ENCODE measurements around the gene OR14K1. TPM values are rescaled to one million over a fixed set of nuclear protein-coding genes. Genes with fewer than 3 reads are reported as not detected.

Gene OR14K1, protein sequence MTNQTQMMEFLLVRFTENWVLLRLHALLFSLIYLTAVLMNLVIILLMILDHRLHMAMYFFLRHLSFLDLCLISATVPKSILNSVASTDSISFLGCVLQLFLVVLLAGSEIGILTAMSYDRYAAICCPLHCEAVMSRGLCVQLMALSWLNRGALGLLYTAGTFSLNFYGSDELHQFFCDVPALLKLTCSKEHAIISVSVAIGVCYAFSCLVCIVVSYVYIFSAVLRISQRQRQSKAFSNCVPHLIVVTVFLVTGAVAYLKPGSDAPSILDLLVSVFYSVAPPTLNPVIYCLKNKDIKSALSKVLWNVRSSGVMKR
- total RNA-seq = not detected

DNA sequence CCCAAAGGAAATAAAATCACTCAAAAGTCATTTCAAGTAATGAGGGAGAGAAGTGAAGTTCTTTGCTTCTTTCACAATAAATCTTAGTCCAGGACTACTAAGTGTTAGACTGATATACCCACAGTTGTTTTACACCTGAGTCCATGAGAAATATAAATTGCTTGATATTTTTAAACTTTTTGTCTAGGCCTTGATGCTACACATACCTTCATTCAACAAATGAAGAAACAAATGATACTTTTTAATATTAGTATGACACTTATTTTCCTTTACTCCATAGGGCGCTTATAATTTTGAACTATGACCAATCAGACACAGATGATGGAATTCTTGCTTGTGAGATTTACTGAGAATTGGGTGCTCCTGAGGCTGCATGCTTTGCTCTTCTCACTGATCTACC lies at the start of gene OR14K1:
Gene OR14K1 (plus strand): TSS at position 301 of the 400 bp plus-strand sequence. CDS start 0 bp downstream, at position 301.

DNA sequence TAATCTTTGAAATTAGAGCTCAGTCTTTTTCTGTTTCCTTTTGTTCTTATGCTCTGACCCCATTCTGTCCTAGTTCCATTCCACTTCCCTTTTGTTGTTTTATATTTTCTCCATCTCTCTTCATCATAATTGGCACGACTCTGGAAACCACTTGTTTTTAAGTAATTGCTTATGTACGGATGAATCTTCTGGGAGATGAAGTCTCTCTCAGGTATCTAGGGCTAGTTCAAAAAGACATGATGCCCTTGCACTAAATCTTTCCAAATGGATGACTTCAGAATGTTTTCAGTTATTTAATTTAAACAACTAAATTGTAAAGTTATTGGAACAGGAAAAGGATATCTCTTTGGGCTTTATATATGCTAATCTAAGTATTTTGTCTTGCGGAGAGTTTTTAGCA lies 21.9 kb upstream of the OR14K1 start, which contains the start of gene OR6F1:
Gene OR6F1 (minus strand): TSS at position 101 of the 400 bp plus-strand sequence. CDS start 3,891 bp downstream, outside the sequence.

DNA sequence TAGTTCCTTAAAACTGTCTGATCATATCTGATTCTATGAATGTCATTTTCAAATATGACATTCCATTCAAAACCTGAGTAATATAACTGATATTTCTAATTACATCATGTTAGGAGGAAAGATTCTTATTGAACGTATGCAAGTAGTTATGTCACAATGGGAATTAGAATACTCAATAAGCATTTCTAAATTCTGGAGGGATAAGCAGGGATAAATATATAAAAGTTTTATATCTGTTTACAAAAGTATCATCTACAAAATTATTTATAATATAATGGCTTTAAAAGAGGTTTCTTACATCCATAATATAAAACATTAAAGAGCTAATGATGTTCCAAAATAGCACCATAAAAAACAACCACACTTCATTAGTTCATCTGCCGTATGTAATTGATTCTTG lies 9.6 kb downstream of the OR14K1 start, which contains the start of gene OR14A2:
Gene OR14A2 (minus strand): TSS at position 101 of the 400 bp plus-strand sequence.

DNA sequence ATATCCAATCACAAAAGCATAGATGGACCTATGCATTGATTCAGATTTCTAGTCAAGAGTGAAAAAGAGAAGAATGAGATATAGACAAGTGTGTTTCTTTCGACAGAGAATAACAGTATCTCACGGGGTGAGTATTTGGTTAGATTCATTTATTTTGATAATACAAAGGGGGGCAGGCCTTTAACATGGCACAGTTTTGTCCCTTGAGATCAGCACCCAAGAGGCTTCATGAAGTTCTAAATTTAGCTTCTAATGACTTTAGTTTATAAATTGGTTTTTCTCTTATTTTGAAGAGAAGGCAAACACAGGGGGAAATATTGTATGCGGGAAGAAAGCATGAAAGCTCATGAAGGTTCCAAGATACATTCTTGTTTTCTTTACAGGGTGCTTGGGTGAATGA lies 22.0 kb downstream of the OR14K1 start, which contains the start of gene OR1C1:
Gene OR1C1 (minus strand): TSS at position 101 of the 400 bp plus-strand sequence. CDS start 2,150 bp downstream, outside the sequence.

Other genes with a start within 250 kb of the OR14K1 start
- gene OR2C3, start 202.2 kb upstream of the OR14K1 start, total RNA-seq = not detected
- not detected for gene GCSAML, start 189.5 kb upstream of the OR14K1 start, total RNA-seq
- gene OR2G2, start 150.3 kb upstream of the OR14K1 start, total RNA-seq = not detected
- not detected for gene OR2G3, start 133.0 kb upstream of the OR14K1 start, total RNA-seq
- gene OR13G1, start 58.9 kb upstream of the OR14K1 start, total RNA-seq = not detected
- gene OR6F1, start 22.0 kb upstream of the OR14K1 start, total RNA-seq = not detected
- not detected for gene OR14A2, start 9.5 kb downstream of the OR14K1 start, total RNA-seq
- gene OR1C1, start 21.9 kb downstream of the OR14K1 start, total RNA-seq = not detected
- gene OR14A16, start 85.5 kb downstream of the OR14K1 start, total RNA-seq = not detected
- gene OR11L1, start 103.3 kb downstream of the OR14K1 start, total RNA-seq = not detected
- gene TRIM58, start 118.6 kb downstream of the OR14K1 start, total RNA-seq = 1 to 10 TPM in 1 of 2 donors, under 1 TPM in 1; 0.33 to 1.4 TPM
- gene OR2W3, start 157.0 kb downstream of the OR14K1 start, total RNA-seq = under 1 TPM; 0.34 to 0.67 TPM
- gene OR2T8, start 181.6 kb downstream of the OR14K1 start, total RNA-seq = not detected
- gene OR2AJ1, start 186.3 kb downstream of the OR14K1 start, total RNA-seq = not detected
- gene OR2L8, start 210.2 kb downstream of the OR14K1 start, total RNA-seq = under 1 TPM in 1 of 2 donors, not detected in 1; 0.69 TPM
- gene OR2AK2, start 226.6 kb downstream of the OR14K1 start, total RNA-seq = under 1 TPM in 1 of 2 donors, not detected in 1; 0.34 TPM